ENCODE measurements around the gene SH3BP5L. TPM values are rescaled to one million over a fixed set of nuclear protein-coding genes. Genes with fewer than 3 reads are reported as not detected.

Gene SH3BP5L
- total RNA-seq, 1 donor from 2014 or later, result 20.0 TPM

DNA sequence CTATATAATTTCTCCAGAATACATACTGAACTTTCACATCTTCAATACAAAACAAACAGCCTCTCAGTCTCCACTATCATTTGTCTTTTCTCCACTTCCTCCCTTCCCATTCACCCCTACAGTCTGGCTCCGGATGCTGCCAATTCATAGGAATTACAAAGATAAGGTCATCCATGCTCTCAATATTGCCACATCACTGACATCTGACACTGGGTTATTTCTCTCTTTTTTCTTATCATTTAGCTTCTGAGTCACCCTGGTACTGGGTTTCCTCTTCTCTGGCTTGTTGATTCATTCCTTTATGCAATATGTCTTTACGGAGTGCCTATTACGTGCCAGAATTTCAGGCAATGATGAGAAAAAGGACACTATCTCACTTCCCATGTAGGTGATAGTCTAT is 3.1 kb upstream of the SH3BP5L start:
- peak; percentile 55 to 73 for DNase-seq (ENCODE audit: low read depth in 2 of 2)

DNA sequence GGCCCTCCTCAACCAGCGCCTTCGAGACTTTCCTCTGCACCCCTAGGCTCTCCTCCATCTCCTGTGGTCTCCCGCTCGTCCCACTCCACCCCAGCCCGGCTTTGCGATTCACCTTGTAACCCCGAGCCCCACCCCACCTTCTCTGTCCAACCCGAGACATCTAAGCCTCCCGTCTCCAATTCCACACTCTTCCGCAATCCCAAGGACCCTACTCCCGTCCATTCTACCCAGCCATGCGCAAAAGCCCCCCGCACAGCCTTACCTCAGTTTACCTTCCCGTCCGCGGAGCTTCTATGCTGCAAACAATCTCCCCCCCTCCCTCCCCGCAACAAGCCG is 174 bp downstream of the SH3BP5L start:
- no peak for DNase-seq (ENCODE audit: low read depth in 2 of 2)

DNA sequence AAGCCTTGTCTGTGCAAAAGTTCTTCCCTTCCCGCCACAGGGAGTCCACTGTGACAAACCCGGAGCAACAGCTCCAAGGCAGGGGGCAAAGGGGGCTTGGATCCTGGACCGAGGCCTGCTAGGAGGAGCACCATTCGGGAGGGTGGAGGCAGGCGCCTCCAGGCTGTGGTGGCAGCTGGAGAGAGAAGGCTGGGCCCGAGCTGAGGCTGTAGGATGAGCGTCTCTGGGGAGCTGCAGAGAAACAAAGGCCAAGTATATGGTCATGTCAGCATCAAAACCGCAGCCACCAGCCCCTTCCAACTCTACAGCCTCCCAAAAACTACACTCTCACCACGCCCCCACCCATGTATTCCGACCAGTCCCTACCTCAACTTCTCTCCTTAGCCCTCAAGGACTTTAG is 579 bp downstream of the SH3BP5L start:
- no peak for DNase-seq (ENCODE audit: low read depth in 2 of 2)

DNA sequence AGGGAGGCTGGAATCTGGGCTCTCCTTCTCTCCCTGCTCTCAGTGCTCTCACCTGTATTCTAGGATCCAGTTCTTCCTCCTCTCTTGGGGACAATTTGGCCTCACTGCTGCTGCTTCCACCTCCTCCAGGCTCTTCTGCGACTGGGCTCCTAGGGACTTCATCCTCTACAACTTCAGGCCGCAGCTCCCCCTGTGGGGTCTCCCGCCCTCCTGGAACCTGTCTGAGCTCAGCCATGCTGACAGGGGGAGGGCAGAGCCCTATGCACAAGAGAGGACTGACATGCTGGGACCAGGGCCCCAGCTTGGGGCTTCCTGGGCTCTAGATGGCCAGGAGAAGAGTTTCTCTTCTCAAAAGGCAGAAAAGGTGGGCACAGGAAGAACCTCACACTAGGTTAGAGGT is 1.0 kb downstream of the SH3BP5L start:
- DNase-seq (ENCODE audit: low read depth in 2 of 2), result no peak

DNA sequence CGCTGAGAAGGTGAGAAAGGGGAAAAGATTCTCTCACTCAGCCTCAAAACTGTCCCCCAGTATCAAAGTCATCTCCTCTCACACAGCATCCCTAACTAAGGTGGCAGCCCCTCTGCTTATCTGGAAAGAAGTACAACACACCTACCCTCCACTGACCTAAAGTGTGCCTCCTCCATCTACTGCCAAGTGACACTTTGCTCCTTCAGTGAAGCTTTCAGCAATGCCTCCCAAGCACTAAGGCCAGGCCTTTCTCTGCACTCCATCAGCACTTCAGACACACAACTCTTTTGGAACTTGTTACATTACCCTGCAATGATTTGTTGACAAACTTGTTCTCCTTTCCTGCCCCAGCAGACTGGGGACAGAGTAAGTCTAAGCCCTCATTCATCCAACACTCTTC is 1.4 kb downstream of the SH3BP5L start:
- DNase-seq (ENCODE audit: low read depth in 2 of 2), result no peak

DNA sequence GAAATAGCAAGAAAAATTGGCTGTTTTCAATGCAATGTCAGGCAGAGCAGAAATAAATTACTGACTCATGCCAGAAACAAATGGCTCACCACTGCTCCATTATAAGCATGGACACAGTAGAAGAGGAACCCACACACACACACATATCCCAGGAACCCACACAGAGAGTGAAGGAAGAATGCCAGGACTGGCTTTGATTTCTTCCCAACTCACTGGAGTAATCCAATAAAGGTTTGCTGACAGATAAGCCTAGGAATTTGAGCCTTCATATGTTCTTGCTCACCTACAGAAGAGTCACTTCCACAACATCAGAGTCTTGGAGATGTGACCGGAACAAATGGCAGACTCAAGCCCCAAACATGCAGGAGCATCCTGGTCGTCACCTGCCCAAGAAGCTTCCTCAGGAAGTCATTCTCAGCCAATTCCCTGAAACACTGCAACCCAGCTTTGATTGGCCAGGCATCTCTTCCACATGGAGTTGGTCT is 2.2 kb downstream of the SH3BP5L start:
- DNase-seq (ENCODE audit: low read depth in 2 of 2), result peak in 1 of 2 donors; percentile 28

DNA sequence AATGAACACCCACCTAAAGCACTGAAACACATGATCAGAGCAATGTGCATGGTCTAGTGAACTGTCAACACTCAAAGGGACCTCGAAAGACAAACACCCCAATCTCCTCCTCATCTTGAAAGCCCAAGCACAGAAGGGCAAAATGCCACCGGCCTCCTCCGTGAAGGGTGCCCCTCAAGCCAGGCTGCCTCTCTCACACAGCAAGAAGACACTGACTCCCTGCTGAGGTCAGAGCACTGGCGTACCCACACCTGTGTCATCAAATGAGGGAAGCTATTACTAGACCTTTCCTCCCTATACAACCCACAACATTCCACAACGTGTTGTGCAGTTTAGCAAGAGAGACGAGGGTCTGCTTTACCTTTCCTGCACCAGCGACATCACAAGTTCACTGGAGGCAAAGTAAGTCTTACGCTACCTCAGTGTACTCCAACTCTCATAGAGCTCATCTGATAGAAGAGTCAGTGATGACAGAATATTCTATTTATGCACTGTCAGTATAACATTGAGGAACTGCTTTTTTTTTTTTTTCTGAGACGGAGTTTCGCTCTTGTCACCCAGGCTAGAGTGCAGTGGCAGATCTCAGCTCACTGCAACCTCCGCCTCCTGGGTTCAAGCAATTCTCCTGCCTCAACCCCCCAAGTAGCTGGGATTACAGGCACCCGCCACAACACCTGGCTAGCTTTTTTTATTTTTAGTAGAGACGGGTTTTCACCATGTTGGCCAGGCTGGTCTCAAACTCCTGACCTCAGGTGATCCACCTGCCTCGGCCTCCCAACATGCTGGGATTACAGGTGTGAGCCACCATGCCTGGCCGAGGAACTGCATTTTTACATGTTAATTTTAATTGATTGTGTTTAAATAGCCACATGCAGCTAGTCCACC is 3.3 kb downstream of the SH3BP5L start:
- no peak for DNase-seq (ENCODE audit: low read depth in 2 of 2)

DNA sequence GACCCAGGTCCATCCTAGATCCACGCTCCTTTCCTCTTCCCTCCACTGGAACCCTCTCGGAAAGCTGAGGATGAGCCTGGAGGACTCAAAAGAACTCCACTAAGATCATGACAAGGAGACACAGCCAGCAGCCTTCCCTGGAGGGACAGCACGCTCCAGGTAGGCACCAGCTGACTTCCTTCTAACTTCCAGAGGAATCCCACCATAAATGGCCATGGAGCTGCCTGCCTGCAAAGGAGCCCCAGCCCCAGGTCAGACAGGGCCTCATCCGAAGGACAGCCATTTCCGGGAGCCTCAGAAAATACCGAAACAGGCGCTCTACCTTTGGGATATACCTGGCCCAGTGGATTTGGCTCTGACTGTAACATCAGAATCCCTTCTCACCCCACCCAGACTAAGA is 4.1 kb downstream of the SH3BP5L start:
- no peak for DNase-seq (ENCODE audit: low read depth in 2 of 2)

DNA sequence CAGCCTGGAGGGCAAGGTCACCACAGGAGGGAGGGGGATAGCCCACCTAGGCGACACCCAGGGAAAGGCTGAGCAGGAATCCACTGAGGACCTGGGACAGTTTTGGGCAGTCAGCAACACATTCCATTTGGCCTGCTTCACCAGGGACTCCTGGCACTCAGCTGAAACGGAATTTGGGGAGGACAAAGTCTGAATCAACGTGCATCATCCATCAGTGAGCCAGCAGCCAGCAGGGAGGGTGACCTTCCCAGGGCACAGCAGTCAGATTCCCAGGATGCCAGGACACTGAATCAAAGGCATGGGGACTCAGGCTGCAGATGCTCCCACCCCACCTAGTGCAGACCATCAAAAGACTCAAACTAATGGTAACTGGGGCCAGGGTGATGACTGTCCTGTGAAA is 4.6 kb downstream of the SH3BP5L start:
- peak in 1 of 2 donors; percentile 46 for DNase-seq (ENCODE audit: low read depth in 2 of 2)

DNA sequence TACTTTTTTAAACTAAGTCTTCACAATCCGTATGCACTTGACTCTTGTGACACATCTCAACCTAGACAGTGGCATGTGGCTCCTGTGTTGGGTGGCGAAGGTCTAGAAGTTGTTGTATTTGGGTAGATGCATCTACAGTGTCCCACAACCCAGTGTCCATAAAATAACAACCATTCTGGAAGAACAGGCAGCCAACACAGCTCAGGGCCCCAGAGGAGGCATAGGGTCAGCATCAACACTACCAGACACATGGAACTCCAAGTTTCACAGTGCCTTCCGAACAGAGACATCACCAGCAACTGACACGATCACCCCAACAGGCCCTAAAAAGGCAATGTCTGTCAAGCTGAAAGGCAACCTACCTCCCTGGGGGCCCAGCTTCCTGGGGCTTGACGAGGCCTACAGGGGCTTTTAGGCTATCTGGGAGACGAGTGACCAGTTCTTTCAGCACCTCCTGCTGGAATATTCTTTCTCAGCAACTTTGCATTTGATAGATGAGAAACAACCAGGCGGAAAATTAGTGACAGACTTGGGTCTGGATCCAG is 5.6 kb downstream of the SH3BP5L start:
- no peak for DNase-seq (ENCODE audit: low read depth in 2 of 2)

DNA sequence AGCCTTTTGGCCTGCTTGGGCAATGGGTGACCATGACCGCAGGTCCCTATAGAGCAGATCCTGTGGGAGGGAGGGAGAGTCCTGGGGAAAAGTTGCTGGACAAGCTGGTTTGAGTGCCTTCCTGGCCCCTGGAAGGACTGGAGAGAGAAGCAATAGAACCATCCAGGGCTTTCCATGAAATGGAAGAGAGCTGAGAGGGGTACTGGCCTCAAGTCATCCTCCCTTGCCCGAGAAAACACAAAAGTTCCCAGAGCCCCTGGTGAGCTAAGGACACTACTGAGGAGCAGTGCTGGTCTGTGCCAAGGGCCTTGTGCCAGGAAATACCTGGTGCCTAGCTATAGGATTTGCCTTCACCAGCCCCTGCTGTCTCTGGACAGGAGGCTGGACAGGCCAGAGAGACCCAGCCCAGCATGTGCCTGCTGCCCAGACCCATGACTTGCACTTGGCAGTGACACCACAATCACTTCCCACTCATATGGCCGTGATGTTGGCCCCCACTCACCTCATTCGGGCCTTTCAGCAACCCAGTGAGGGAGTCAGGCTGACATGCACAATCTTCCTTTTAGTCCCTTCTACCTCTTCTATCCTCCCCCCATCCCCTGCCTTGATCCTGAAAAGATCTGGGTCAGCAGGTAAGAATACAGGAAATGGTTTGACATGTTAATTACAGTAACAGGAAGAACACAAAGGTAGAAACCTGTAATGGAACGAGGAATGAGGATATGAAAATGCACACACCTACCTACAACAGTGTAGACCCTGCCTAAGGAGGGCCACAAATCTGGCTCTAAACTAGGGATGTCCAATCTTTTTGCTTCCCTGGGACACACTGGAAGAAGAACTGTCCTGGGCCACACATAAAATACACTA is 7.0 kb downstream of the SH3BP5L start:
- no peak for DNase-seq (ENCODE audit: low read depth in 2 of 2)

DNA sequence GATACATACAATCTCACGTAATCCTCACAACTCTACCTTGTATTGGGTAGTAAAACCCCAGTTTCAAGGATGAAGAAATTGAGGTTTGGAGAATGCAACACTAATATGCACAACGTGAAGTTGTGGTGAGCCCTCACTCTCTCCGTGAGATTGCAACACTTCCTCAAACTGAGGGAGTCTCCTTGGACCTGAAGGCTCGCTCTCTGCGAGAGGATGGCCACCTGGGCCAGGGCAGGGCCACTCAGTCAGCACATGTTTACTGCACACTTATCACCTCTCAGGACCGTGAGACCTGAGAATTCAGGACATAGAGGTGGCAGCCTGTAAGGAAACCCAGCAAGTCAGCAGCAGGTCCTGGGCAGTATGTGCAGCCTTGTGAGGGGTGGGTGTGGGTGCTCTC is 8.7 kb downstream of the SH3BP5L start:
- no peak for DNase-seq (ENCODE audit: low read depth in 2 of 2)

DNA sequence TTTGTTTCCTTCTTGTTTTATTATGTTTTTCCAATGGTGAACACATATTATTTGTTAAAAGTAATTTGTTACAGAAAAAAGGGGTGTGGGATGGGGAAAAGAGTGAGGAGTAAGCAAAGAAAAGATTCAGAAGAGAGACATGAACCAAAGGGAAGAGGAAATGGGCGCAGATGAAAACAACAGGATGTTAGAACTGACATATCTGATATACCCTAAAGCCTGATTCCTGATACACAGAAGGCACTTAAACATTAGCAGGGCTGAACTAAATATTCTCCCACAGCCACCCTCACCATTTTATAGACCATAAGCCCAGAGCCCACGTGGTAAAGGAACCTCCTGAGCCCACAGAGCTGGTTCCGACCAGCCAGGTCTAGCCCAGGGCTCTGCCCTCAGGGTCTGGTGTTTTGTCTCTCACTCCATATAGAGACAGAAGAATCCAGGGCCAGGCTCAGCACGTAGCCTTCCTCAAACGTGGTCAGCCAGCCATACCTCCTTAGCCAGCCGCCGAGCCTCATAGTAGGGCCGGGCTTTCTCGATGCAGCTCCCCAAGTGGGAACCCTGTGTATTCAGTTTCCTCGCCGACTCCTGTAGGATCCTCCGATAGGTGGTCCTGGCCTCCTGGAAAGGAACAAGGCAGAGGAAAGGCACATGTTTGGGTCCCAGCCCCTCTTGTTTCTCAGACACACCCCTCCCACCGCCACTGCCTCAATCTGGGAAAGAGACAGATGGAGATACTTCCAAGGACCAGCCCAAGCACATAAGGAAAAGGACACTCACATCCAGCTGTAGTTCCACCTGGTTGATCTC is 9.5 kb downstream of the SH3BP5L start:
- DNase-seq (ENCODE audit: low read depth in 2 of 2), result no peak

DNA sequence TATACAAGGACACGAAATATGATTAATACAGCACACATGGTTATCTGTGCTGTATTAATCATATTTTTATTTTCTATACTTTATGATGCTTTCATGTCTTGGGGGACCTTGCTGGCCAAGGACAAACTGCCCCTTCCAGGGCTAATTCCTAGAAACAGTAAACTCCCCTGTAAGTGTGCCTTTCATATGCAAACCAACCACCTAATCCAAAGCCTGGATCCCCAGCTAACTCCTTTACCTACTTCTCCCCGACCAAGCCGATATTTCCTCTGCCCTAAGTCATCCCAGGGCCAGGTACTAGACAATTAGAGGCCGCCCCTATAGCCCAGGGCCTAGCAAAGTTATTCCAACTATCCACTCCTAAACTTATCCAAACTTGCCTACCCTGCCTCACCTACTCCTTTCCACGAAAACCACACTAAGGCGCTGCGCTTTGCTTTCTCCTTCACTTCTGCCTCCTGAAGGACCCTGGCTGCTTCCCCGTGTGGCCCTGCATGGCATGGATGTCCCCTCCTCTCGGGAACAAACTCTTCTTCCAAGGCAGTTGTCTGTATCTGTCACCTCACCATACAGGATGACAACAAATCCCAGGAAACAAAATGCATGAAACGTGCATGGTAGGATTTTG is 10.2 kb downstream of the SH3BP5L start:
- DNase-seq (ENCODE audit: low read depth in 2 of 2), result no peak

DNA sequence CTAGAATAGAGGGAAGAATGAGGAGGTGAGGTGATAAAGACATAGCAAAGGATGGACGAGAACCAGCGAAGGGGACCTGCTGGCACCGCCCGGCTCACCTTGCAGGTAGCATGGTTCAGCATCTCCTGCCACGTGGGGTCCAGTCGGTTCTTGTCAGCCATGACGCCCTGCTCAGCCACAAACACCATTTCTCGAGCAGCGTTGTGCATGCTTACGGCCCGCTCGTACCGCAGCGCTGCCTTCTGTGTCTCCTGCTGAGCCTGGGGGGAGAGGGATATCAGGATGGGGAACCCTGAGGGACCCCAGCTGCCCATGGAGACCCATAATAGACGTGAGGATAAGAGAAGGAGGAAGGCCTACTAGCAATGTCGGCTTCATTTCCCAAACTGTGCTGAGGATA is 11.4 kb downstream of the SH3BP5L start:
- DNase-seq (ENCODE audit: low read depth in 2 of 2), result no peak

DNA sequence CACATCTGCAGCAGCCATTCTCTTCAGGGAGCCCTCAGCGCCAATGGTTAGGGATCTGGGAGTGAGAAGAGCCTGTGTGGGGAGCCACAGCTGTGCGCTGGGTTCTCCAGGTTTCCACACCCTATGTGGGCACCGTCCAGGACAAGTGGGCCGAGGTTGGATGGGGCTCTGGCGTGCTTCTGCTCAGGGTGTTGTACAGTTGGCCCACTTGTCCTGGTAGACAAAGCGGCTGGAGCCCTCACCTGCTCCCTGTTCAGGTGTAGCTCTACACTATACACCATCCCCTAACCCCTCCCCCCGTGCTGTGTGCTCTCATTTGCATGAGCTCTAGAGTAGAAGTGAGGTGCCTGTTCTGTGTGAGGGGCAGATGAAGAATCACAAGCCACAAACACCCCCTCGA is 12.2 kb downstream of the SH3BP5L start:
- DNase-seq (ENCODE audit: low read depth in 2 of 2), result no peak

DNA sequence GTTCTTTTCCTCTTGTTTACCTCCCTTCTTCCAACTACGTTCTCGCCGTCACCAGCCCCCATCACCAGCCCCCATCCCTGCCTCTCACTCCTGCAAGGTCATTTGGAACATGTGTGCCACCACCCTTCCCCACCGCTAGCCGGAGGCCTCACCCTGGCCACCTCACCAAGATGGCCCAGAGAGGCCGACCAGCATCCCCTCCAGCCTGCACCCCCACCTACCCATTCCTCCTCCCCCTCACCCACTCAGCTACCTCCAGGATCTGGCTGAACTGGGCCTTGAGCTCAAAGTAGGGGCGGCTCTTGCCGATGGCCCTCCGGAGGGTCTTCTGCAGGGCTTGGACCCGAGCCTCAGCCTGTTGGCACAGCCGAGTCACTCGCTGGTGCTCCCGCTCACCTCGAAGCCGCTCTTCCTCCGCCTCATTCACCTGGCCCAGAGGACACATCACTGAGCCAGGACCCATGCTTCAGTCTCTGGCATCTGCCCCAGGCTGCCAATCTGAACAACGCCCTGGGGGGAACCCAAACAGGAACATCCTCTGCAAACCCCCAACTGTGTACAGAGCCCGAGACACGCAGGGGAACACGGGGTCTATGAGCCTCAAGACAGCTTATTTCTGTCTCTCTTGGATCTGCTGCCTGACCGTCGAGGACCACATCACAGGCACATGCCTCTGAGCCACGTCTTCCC is 12.8 kb downstream of the SH3BP5L start:
- DNase-seq (ENCODE audit: low read depth in 2 of 2), result no peak

DNA sequence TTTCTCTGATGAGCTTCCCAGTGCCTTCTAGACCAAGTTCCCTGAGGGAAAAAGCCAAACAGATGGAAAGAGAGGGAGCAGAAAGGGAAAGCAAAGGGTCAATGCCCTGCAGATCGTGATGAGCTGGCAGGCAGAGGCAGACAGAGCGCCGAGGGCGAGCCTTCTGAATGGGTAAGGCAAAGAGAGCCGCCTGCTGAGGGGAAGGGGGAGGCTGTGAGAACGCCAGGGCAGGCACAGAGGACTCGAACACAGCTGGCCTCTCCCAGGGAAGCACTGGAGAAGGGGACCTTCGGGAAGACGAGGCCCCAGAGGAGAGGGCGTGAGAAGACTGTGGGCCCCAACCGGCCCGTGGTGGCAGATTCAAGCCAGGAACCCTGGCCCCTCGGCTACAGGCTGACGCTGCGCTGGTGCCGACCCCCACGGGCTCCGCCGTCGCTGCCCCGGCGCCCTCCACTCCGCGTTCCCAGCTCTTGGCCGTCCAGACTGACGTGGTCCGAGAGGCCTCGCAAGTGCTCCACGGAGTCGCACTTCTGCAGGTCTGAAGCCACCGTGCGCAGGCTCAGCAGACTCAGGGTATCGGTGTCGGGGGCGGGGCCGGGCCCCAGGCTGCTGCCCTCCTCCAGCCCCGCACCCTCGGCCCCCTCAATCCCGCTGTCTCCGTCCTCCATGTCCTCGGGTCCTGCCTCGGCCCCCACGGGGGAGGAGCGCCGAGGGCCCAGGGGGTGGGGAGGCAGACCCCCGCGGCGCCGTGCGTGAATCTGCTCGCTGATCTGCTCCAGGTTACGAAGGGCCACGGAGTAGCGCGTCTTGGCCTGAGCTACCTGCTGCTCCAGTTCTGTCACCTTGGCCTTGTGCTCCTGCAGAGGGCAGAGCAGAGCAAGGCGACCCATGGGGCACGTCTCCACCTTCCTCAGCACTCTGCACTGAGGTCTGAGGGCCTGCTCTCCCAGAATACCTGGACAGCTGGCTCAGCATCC is 13.9 kb downstream of the SH3BP5L start:
- DNase-seq (ENCODE audit: low read depth in 2 of 2), result no peak
